Activated T-helper 2 cell treated with anti-CD3 and anti-CD28 coated beads, Interferon-gamma antibody, Interleukin-2, Interleukin-4, amounts not matched to agents 10 μg/mL and 5 μg/mL and 100 μg/mL, durations not matched to agents 14 hours and 24 hours and 36 hours (primary cell): ENCODE measurements around the gene NDUFC1. TPM values are rescaled to one million over a fixed set of nuclear protein-coding genes. Genes with fewer than 3 reads are reported as not detected.
"Not testable (repeated sequence)": the region's sequence is repeated elsewhere in the genome, so short reads cannot be mapped to it uniquely, and the experiment has no call there.

Experiments used
- DNase-seq: peaks from one replicate; pipeline ENCODE4 v3.0.0; 2021; ENCODE audit warnings: low spot score
- H3K27ac Mint-ChIP-seq: one replicate; pipeline ENCODE4 v1.8.0; 2021; ENCODE audit warnings: mixed read lengths
- H3K27me3 Mint-ChIP-seq: one replicate; pipeline ENCODE4 v1.8.0; 2021; ENCODE audit warnings: low read depth, mixed read lengths
- H3K36me3 Mint-ChIP-seq: one replicate; pipeline ENCODE4 v1.8.0; 2021; ENCODE audit warnings: low read depth, mixed read lengths
- H3K4me1 Mint-ChIP-seq: one replicate; pipeline ENCODE4 v1.8.0; 2021; ENCODE audit warnings: low read depth, mixed read lengths
- H3K4me3 Mint-ChIP-seq: one replicate; pipeline ENCODE4 v1.8.0; 2021; ENCODE audit warnings: low read depth, mild to moderate bottlenecking, moderate library complexity, mixed read lengths
- H3K9me3 Mint-ChIP-seq: one replicate; pipeline ENCODE4 v1.8.0; 2021; ENCODE audit warnings: mixed read lengths
- intact Hi-C: fragments of 100-400 bp; cut with micrococcal nuclease; formaldehyde crosslinking; loops from one replicate; pipeline ENCODE4 v1.15.1; 2023
- total RNA-seq: library from RNA; stranded (reverse); gene quantifications from 2 replicates; pipeline ENCODE4 v1.2.3, GENCODE V29; 2022

Gene NDUFC1
- total RNA-seq, 1 donor from 2014 or later = 51.4 TPM

- Mint-ChIP-seq H3K27me3 (no peaks in the 10 kb centered on the region), H3K4me1 (peaks cover 43% of the 10 kb centered on the region), H3K27ac (no peak overlapping the region), H3K4me3 (no peak overlapping the region), H3K9me3 (peaks cover 4% of the 10 kb centered on the region), H3K36me3 (peaks cover 34% of the 10 kb centered on the region)
- intact Hi-C loops = no loop called here
- no peak for DNase-seq
Measured at GRCh38 chr4:139314047-139314800, 11.9 kb upstream of the NDUFC1 start.

GRCh38 chr4:139313414-139313813 is 11.1 kb upstream of the NDUFC1 start:
- intact Hi-C loops, DNase-seq, H3K9me3 Mint-ChIP-seq, H3K27me3 Mint-ChIP-seq, H3K4me3 Mint-ChIP-seq: not testable (repeated sequence)
- H3K27ac Mint-ChIP-seq = peak overlapping the region; percentile 21
- H3K4me1 Mint-ChIP-seq = peaks cover 43% of the 10 kb centered on the region
- H3K36me3 Mint-ChIP-seq = peaks cover 34% of the 10 kb centered on the region

GRCh38 chr4:139312552-139313332 is 10.5 kb upstream of the NDUFC1 start:
- DNase-seq = no peak
- Mint-ChIP-seq H3K4me1 (peaks cover 43% of the 10 kb centered on the region), H3K27me3 (no peaks in the 10 kb centered on the region), H3K4me3 (no peak overlapping the region), H3K36me3 (peaks cover 36% of the 10 kb centered on the region), H3K27ac (no peak overlapping the region), H3K9me3 (peaks cover 4% of the 10 kb centered on the region)
- intact Hi-C loops = no loop called here

GRCh38 chr4:139311909-139312308 is 9.6 kb upstream of the NDUFC1 start:
- no peak for DNase-seq
- Mint-ChIP-seq H3K4me1 (peaks cover 42% of the 10 kb centered on the region), H3K4me3 (no peak overlapping the region), H3K27me3 (no peaks in the 10 kb centered on the region), H3K36me3 (peaks cover 33% of the 10 kb centered on the region), H3K9me3 (peaks cover 2% of the 10 kb centered on the region), H3K27ac (peak overlapping the region; percentile 18)
- intact Hi-C loops = no loop called here

GRCh38 chr4:139304920-139305319 is 2.6 kb upstream of the NDUFC1 start:
- DNase-seq = no peak
- no peaks in the 10 kb centered on the region for H3K27me3 Mint-ChIP-seq
- H3K4me1 Mint-ChIP-seq = peaks cover 37% of the 10 kb centered on the region
- H3K9me3 Mint-ChIP-seq = no peaks in the 10 kb centered on the region
- H3K36me3 Mint-ChIP-seq = peaks cover 55% of the 10 kb centered on the region
- H3K4me3 Mint-ChIP-seq = no peak overlapping the region
- H3K27ac Mint-ChIP-seq = no peak overlapping the region
- intact Hi-C loops = loop anchor here (5.0 to 10.0 kb wide), 2 partner anchors 847 to 1220 kb away; partner anchors contain the start of genes ELMOD2 and MAML3

- intact Hi-C loops = loop anchor here (1.0 to 10.0 kb wide), 8 partner anchors 35 to 1224 kb away; partner anchors contain the start of genes ELMOD2, MAML3 and NOCT
- H3K27ac Mint-ChIP-seq = peak within 1 kb of the TSS; percentile 99
- H3K27me3 Mint-ChIP-seq = no peaks in the 10 kb centered on the region
- H3K36me3 Mint-ChIP-seq = peaks cover 44% of the 10 kb centered on the region
- H3K4me3 Mint-ChIP-seq = peak within 1 kb of the TSS; percentile 98
- H3K4me1 Mint-ChIP-seq = peaks cover 48% of the 10 kb centered on the region
- H3K9me3 Mint-ChIP-seq = no peaks in the 10 kb centered on the region
- peak; percentile 98 for DNase-seq
Measured at GRCh38 chr4:139301113-139301820, 1.0 kb downstream of the NDUFC1 start, which contains the start of gene NAA15. TSS of gene NAA15 (plus strand) at chr4:139301505. CDS start at chr4:139301778, 273 bp downstream.

- Mint-ChIP-seq H3K4me1 (peaks cover 54% of the 10 kb centered on the region), H3K9me3 (no peaks in the 10 kb centered on the region), H3K27me3 (no peaks in the 10 kb centered on the region), H3K4me3 (peak overlapping the region; percentile 98), H3K27ac (peak overlapping the region; percentile 99), H3K36me3 (peaks cover 38% of the 10 kb centered on the region)
- intact Hi-C loops = loop anchor here (1.0 to 10.0 kb wide), 8 partner anchors 34 to 1224 kb away; partner anchors contain the start of genes ELMOD2, MAML3 and NOCT
- DNase-seq = no peak
Measured at GRCh38 chr4:139300431-139301112, 1.7 kb downstream of the NDUFC1 start.

- H3K27me3 Mint-ChIP-seq = no peaks in the 10 kb centered on the region
- H3K4me1 Mint-ChIP-seq = peaks cover 46% of the 10 kb centered on the region
- no peak for DNase-seq
- peak overlapping the region; percentile 99 for H3K27ac Mint-ChIP-seq
- H3K9me3 Mint-ChIP-seq = no peaks in the 10 kb centered on the region
- H3K4me3 Mint-ChIP-seq = peak overlapping the region; percentile 98
- H3K36me3 Mint-ChIP-seq = peaks cover 32% of the 10 kb centered on the region
- intact Hi-C loops = loop anchor here (5.0 kb wide), 1 partner anchor 33 kb away; no protein-coding TSS in a partner anchor
Measured at GRCh38 chr4:139299536-139299935, 2.7 kb downstream of the NDUFC1 start.

GRCh38 chr4:139297001-139297410 is 5.3 kb downstream of the NDUFC1 start:
- DNase-seq = no peak
- Mint-ChIP-seq H3K27ac (no peak overlapping the region), H3K36me3 (peaks cover 25% of the 10 kb centered on the region), H3K27me3 (no peaks in the 10 kb centered on the region), H3K9me3 (no peaks in the 10 kb centered on the region), H3K4me3 (no peak overlapping the region), H3K4me1 (peaks cover 32% of the 10 kb centered on the region)
- intact Hi-C loops = loop anchor here (5.0 kb wide), 1 partner anchor 35 kb away; no protein-coding TSS in a partner anchor

- DNase-seq = no peak
- no peaks in the 10 kb centered on the region for H3K9me3 Mint-ChIP-seq
- H3K36me3 Mint-ChIP-seq = peaks cover 27% of the 10 kb centered on the region
- H3K4me1 Mint-ChIP-seq = peaks cover 32% of the 10 kb centered on the region
- no peaks in the 10 kb centered on the region for H3K27me3 Mint-ChIP-seq
- intact Hi-C loops = loop anchor here (1.0 to 5.0 kb wide), 7 partner anchors 15 to 281 kb away; partner anchors contain the start of genes MGARP and NOCT
- H3K27ac Mint-ChIP-seq = peak overlapping the region; percentile 96
- peak overlapping the region; percentile 96 for H3K4me3 Mint-ChIP-seq
Measured at GRCh38 chr4:139295942-139296299, 6.4 kb downstream of the NDUFC1 start.

- Mint-ChIP-seq H3K4me1 (peaks cover 28% of the 10 kb centered on the region), H3K27ac (peak overlapping the region; percentile 96), H3K9me3 (no peaks in the 10 kb centered on the region), H3K27me3 (no peaks in the 10 kb centered on the region), H3K36me3 (peaks cover 28% of the 10 kb centered on the region), H3K4me3 (peak overlapping the region; percentile 96)
- intact Hi-C loops = loop anchor here (1.0 to 5.0 kb wide), 7 partner anchors 15 to 280 kb away; partner anchors contain the start of genes MGARP and NOCT
- DNase-seq = peak; percentile 91
Measured at GRCh38 chr4:139295206-139295941, 6.9 kb downstream of the NDUFC1 start.
